ENCODE results near the gene RIT2.

DNA sequence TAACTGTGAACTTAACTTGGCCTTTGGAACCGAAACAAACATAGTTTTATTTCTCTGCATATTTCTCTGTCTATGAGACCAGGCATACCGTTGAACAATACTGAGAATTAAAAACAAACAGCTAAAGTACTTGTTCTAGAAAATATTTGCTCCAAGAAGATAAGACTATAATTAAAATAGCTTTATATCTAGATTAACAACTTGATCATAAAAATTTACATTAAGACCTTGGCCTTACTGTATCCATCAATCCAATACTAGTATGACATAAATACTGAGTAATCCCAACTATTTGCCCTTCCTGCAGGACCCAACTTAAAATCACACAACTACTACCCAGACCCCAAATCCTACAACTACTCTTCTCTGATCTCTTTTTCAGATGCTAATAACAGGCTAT, 260.9 kb downstream of the RIT2 start:
- TF ChIP-seq MYC (IDR thresholded peaks at IDR 0.05; ENCODE audit: borderline replicate concordance, low read length), result no peak
- TF ChIP-seq, protein P1, sequence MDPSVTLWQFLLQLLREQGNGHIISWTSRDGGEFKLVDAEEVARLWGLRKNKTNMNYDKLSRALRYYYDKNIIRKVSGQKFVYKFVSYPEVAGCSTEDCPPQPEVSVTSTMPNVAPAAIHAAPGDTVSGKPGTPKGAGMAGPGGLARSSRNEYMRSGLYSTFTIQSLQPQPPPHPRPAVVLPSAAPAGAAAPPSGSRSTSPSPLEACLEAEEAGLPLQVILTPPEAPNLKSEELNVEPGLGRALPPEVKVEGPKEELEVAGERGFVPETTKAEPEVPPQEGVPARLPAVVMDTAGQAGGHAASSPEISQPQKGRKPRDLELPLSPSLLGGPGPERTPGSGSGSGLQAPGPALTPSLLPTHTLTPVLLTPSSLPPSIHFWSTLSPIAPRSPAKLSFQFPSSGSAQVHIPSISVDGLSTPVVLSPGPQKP (IDR thresholded peaks at IDR 0.05; ENCODE audit: low read depth, low read length), result no peak
